GM12873 (cell line): ENCODE measurements around the gene RTN4.

Experiments used
- TF ChIP-seq, protein P1 (sequence below): IDR thresholded peaks from 2 replicates; pipeline ENCODE4 v1.5.1; 2012; ENCODE audit warnings: low read depth, mild to moderate bottlenecking, moderate library complexity, low read length, control low read depth; ENCODE audit not compliant: insufficient read depth; ENCODE audit errors: missing control alignments

The RTN4 gene

GRCh38 chr2:54968561-54969218 is 81.6 kb downstream of the RTN4 start:
- TF ChIP-seq, protein P1, sequence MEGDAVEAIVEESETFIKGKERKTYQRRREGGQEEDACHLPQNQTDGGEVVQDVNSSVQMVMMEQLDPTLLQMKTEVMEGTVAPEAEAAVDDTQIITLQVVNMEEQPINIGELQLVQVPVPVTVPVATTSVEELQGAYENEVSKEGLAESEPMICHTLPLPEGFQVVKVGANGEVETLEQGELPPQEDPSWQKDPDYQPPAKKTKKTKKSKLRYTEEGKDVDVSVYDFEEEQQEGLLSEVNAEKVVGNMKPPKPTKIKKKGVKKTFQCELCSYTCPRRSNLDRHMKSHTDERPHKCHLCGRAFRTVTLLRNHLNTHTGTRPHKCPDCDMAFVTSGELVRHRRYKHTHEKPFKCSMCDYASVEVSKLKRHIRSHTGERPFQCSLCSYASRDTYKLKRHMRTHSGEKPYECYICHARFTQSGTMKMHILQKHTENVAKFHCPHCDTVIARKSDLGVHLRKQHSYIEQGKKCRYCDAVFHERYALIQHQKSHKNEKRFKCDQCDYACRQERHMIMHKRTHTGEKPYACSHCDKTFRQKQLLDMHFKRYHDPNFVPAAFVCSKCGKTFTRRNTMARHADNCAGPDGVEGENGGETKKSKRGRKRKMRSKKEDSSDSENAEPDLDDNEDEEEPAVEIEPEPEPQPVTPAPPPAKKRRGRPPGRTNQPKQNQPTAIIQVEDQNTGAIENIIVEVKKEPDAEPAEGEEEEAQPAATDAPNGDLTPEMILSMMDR = no peak

GRCh38 chr2:54967759-54968365 is 82.4 kb downstream of the RTN4 start:
- TF ChIP-seq, protein P1 = no peak

- TF ChIP-seq, protein P1 = no peak
Measured at GRCh38 chr2:54967269-54967668, 83.0 kb downstream of the RTN4 start.

DNA sequence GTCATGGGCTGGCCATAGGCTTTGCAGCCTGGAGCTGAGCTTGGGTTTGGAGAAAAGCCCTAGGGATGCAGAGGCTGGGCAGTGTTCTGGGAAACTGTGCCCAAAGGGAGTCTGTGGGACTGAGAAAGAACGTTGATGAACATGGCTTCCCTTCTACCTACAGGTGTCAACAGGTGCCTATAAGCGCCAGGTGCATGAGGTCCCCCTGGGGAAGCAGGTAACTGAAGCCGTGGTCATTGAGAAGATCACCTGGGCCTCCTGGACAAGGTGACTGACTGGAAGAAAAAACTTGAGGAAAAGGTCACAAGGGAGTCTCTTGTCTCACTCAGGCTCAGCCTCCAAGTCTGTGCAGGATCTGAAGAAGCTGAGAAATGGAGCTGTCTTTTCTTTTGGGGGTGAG is 83.4 kb downstream of the RTN4 start:
- TF ChIP-seq, protein P1 = no peak

- TF ChIP-seq, protein P1 = no peak
Measured at GRCh38 chr2:54966165-54966832, 84.0 kb downstream of the RTN4 start.

DNA sequence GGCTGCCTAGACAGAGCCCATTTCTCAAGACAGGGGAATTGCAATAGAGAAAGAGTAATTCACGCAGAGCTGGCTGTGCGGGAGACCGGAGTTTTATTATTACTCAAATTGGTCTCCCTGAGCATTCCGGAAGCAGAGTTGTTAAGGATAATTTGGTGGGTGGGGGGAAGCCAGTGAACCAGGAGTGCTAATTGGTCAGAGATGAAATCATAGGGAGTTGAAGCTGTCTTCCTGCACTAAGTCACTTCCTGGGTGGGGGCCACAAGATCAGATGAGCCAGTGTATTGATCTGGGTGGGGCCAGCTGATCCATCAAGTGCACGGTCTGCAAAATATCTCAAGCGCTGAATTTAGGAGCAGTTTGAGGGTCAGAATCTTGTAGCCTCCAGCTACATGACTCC is 84.8 kb downstream of the RTN4 start:
- TF ChIP-seq, protein P1 = no peak

DNA sequence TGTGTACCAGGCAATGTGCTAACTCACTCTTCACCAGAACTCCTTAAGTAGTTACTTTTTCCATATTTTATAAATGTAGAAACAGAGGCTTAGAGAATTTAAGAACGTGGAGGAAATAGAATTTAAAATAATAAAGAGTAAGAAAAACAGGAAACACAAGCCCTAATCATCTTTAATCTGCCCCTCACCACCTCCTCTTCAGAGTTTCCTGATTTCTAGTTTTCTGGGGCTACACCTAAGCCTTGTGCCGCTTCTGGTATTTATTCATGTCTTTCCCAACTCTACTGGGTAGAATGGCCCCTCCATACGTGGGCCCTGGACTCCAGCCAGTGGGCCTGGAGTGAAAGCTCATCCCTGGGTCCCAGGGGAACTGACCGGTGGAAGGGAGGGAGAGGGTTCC is 85.4 kb downstream of the RTN4 start:
- TF ChIP-seq, protein P1 = no peak
